Gastrocnemius medialis (tissue), 4 donors: ENCODE data around the gene ANKS1B.

Experiments used
- CTCF ChIP-seq, 5 experiments: fragments of 450-650 bp in 3 of 5; fragments of 200-600 bp in 2 of 5; sonication (generic) in 2 of 5; IDR thresholded peaks in 4 of 5; conservative IDR thresholded peaks in 1 of 5; 1 replicate in 4 of 5; 2 replicates in 1 of 5; pipeline ENCODE4 v1.5.1; 2016 to 2019; ENCODE audit warnings: antibody characterized with exemption in 5 of 5, mild to moderate bottlenecking in 3 of 5, moderate library complexity in 3 of 5
- POLR2A ChIP-seq, 2 donors: fragments of 450-650 bp; IDR thresholded peaks; one replicate each; pipeline ENCODE4 v1.6.1; 2017; ENCODE audit warnings: antibody characterized with exemption in 2 of 2, mild to moderate bottlenecking in 2 of 2, moderate library complexity in 2 of 2

- TF ChIP-seq CTCF (IDR thresholded peaks at IDR 0.05 in 4 of 5, conservative IDR thresholded peaks at IDR 0.05 in 1 of 5) = no peak
- TF ChIP-seq POLR2A (IDR thresholded peaks at IDR 0.05) = no peak
Measured at GRCh38 chr12:99027055-99027393, 957.7 kb downstream of the ANKS1B start.
